Measurements from ENCODE around the gene FAM124A. TPM values are rescaled to one million over a fixed set of nuclear protein-coding genes. Genes with fewer than 3 reads are reported as not detected.

The FAM124A gene
- total RNA-seq, 1 donor from 2014 or later = not detected

DNA sequence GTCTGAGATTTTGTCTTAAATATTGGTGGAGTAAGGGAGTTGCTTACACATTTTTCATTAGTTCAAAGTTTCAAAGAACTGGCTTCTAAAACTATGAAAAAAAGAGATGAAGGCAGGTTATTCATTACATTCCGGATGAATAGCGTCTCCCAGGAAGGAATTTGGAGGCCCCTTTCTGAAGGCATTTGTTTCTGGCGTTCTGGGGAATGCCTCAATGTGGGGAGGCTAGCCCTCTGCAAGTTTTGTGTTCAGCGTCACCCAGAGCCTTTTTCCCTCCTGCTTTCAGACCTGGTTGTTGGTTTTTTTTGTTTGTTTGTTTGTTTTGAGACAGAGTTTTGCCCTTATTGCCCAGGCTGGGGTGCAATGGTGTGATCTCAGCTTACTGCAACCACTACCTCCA, 21.0 kb downstream of the FAM124A start:
- no peaks in the 10 kb centered on the region for H3K36me3 Mint-ChIP-seq (ENCODE audit: low read depth)

DNA sequence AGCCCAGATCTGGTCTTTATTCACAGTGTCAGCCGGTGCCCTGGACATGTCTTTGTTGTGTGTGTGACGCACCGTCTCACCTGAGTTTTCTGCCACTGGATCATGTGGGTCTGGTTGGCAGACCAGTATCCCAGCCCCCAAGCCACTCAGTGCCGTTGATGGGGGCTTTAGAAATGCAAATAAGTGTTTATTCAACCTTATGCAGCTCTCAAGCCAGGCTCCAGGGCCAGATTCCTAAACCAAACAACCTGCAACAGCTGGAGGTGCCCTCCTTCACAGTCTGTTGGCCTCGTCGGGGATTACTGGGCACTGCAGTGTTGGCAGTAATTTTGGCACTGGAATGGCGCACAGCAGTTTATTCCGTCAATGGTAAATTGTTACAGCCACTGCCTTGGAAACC, 21.6 kb downstream of the FAM124A start:
- DNase-seq (no peak), ATAC-seq (ENCODE audit: low read depth) (no peak)
- H3K9me3 Mint-ChIP-seq = no peaks in the 10 kb centered on the region
- no peak overlapping the region for H3K27ac Mint-ChIP-seq
- intact Hi-C loops (cut with micrococcal nuclease) = no loop called here
- no peaks in the 10 kb centered on the region for H3K4me1 Mint-ChIP-seq
- POLR2A ChIA-PET = no interaction called here
- no peaks in the 10 kb centered on the region for H3K36me3 Mint-ChIP-seq (ENCODE audit: low read depth)
- peaks cover 2% of the 10 kb centered on the region for H3K27me3 Mint-ChIP-seq
- TF ChIP-seq, protein P1, sequence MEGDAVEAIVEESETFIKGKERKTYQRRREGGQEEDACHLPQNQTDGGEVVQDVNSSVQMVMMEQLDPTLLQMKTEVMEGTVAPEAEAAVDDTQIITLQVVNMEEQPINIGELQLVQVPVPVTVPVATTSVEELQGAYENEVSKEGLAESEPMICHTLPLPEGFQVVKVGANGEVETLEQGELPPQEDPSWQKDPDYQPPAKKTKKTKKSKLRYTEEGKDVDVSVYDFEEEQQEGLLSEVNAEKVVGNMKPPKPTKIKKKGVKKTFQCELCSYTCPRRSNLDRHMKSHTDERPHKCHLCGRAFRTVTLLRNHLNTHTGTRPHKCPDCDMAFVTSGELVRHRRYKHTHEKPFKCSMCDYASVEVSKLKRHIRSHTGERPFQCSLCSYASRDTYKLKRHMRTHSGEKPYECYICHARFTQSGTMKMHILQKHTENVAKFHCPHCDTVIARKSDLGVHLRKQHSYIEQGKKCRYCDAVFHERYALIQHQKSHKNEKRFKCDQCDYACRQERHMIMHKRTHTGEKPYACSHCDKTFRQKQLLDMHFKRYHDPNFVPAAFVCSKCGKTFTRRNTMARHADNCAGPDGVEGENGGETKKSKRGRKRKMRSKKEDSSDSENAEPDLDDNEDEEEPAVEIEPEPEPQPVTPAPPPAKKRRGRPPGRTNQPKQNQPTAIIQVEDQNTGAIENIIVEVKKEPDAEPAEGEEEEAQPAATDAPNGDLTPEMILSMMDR (IDR thresholded peaks at IDR 0.05) = no peak
- CTCF ChIA-PET = no interaction called here
- no peak overlapping the region for H3K4me3 Mint-ChIP-seq

More for the DNA sequence above, 21.0 kb downstream of the FAM124A start:
- Mint-ChIP-seq H3K27ac (no peak overlapping the region), H3K4me3 (no peak overlapping the region), H3K4me1 (no peaks in the 10 kb centered on the region), H3K27me3 (peaks cover 2% of the 10 kb centered on the region), H3K9me3 (no peaks in the 10 kb centered on the region)
- TF ChIP-seq, protein P1 (IDR thresholded peaks at IDR 0.05) = no peak
- intact Hi-C loops (cut with micrococcal nuclease) = no loop called here
- ChIA-PET CTCF (no interaction called here), POLR2A (no interaction called here)
- DNase-seq (no peak), ATAC-seq (ENCODE audit: low read depth) (no peak)

DNA sequence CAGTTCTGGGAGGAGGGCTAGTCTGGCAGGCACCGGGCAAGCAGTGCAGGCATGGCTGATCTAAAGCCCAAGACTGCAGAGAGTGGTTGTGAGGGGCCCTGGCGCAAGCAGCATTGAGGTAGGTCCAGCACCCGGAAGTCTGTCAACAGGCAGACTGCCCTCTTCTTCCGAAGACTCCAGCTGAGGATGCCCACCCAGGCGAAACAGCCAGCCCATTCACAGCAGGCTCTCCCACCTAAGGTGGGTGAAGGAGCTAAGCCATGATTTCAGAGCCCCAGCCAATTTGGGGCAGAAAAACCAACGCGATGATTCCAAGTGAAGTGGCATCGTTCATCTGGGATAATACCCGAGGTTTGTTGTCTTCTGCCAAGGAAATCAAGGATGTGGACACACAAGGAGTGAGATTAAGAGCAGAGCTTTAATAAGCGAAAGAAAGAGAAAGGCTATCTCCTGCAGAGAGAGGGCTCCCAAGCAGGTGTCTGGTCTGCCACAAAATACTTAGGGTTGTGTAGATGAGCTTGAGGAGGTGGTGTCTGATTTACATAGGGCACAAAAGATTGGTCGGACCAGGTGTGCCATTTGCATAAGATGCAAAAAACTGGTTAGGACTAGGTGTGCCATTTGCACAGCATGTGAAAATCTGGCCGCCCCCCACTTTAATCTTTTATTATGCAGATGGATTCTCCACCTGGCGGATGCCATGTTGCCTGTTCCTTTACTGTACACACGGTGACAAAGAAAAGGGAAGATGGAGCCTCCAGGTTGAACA, 22.6 kb downstream of the FAM124A start:
- ChIA-PET CTCF (no interaction called here), POLR2A (no interaction called here)
- intact Hi-C loops (cut with micrococcal nuclease) = no loop called here

DNA sequence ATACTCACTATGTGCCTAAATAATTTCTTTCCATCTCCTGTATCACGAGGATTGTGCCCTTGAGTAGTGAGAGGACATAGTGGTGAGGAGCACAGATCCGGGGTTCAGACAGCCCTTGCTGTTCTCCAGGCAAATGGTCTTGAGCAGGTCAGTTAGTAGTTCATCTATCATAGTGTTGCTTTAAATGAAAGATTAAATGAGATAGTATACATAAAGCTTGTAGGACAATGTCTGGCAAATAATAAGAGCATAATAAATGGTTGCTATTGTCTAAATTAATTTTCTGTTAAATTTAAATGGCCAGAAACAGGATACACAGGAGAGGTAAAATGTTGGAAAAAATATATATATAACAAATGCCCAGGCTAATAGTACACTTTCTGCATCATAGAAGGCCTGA, 23.4 kb downstream of the FAM124A start:
- H3K36me3 Mint-ChIP-seq (ENCODE audit: low read depth) = no peaks in the 10 kb centered on the region
- no peak overlapping the region for H3K4me3 Mint-ChIP-seq
- no peak for DNase-seq
- intact Hi-C loops (cut with micrococcal nuclease) = no loop called here
- H3K27me3 Mint-ChIP-seq = peaks cover 2% of the 10 kb centered on the region
- no peaks in the 10 kb centered on the region for H3K4me1 Mint-ChIP-seq
- TF ChIP-seq, protein P1 (IDR thresholded peaks at IDR 0.05) = no peak
- ChIA-PET CTCF (interaction anchor here (0.7 kb wide), 1 partner anchor 120 kb away, joined by 3 read pairs; no protein-coding TSS in a partner anchor), POLR2A (no interaction called here)
- H3K27ac Mint-ChIP-seq = no peak overlapping the region
- no peaks in the 10 kb centered on the region for H3K9me3 Mint-ChIP-seq
- ATAC-seq (ENCODE audit: low read depth) = no peak

More for the DNA sequence above, 22.6 kb downstream of the FAM124A start:
- H3K4me3 Mint-ChIP-seq = no peak overlapping the region
- H3K36me3 Mint-ChIP-seq (ENCODE audit: low read depth) = no peaks in the 10 kb centered on the region
- no peak overlapping the region for H3K27ac Mint-ChIP-seq
- no peak for ATAC-seq (ENCODE audit: low read depth)
- peaks cover 2% of the 10 kb centered on the region for H3K27me3 Mint-ChIP-seq
- H3K4me1 Mint-ChIP-seq = no peaks in the 10 kb centered on the region
- no peaks in the 10 kb centered on the region for H3K9me3 Mint-ChIP-seq
- TF ChIP-seq, protein P1 (IDR thresholded peaks at IDR 0.05) = no peak
- no peak for DNase-seq

DNA sequence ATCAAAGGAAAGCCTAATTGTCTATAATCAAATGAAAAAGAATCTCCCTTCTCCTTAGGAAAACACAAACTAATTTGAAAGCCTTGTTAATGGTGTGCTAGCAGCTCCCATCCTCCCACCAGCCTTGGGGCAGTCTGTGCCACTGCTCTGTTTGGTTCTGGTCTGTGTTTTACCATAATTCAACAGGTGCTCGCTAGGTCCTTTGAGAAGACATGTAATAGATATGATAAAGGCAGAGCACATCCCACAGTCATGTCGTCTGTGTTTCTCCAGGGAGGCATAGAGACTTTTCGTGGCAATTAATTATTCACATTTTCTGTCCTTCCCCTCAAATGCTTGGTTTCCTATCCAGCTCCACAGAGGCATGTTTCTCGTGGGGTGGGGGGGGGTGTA, 23.8 kb downstream of the FAM124A start:
- intact Hi-C loops (cut with micrococcal nuclease) = no loop called here
- Mint-ChIP-seq H3K36me3 (ENCODE audit: low read depth) (no peaks in the 10 kb centered on the region), H3K4me1 (no peaks in the 10 kb centered on the region), H3K27me3 (peaks cover 2% of the 10 kb centered on the region), H3K4me3 (no peak overlapping the region), H3K27ac (no peak overlapping the region), H3K9me3 (no peaks in the 10 kb centered on the region)
- DNase-seq (no peak), ATAC-seq (ENCODE audit: low read depth) (no peak)
- POLR2A ChIA-PET = no interaction called here
- CTCF ChIA-PET = interaction anchor here (0.7 kb wide), 1 partner anchor 121 kb away, joined by 3 read pairs; no protein-coding TSS in a partner anchor
- TF ChIP-seq, protein P1 (IDR thresholded peaks at IDR 0.05) = no peak

Data from activated B cell treated with CpG ODN at 0.5 μM for 24 hours (primary cell).